ENCODE data around the gene S100A2.
A peak's percentile ranks its signal among the peaks of the same experiment; 100 is the strongest.

S100A2 gene

GRCh38 chr1:153613406-153613805 lies 47.8 kb upstream of the S100A2 start:
- H3K36me3 ChIP-seq (ENCODE audit: control insufficient read depth in 1 of 2, insufficient read depth in 2 of 2, low read length in 2 of 2), result peaks cover 0 to under 1% of the 10 kb centered on the region in 2 experiments
- H4K91ac ChIP-seq (ENCODE audit: low read depth, low read length), result no peak overlapping the region
- no peak for DNase-seq
- no peak overlapping the region for H4K8ac ChIP-seq (ENCODE audit: low read depth, low read length)
- H3K23ac ChIP-seq (ENCODE audit: low read length), result no peak overlapping the region
- WGBS (ENCODE audit: extremely low coverage, insufficient coverage, insufficient read length), result no CpG with 5 or more reads among the region's 5 CpGs
- H3K4me1 ChIP-seq (ENCODE audit: control insufficient read depth in 1 of 2, insufficient read depth in 2 of 2, low read length in 2 of 2), result peaks cover 45 to 53% of the 10 kb centered on the region in 2 experiments
- H3K79me2 ChIP-seq (ENCODE audit: control insufficient read depth, insufficient read depth, low read length, poor library complexity), result peaks cover under 1% of the 10 kb centered on the region
- no peak overlapping the region for H3K18ac ChIP-seq (ENCODE audit: low read length)
- no peak overlapping the region for H2AFZ ChIP-seq (ENCODE audit: insufficient read depth, low read length, poor library complexity)
- no peak overlapping the region for H3K4me3 ChIP-seq (ENCODE audit: low read depth, low read length)
- H3K4me2 ChIP-seq (ENCODE audit: low read length), result no peak overlapping the region
- H2BK120ac ChIP-seq (ENCODE audit: insufficient read depth, low read length, poor library complexity), result no peak overlapping the region
- H3K9me3 ChIP-seq (ENCODE audit: insufficient read depth, low read depth, low read length), result no peaks in the 10 kb centered on the region
- H3K79me1 ChIP-seq (ENCODE audit: low read length), result peaks cover 32% of the 10 kb centered on the region
- H2BK5ac ChIP-seq (ENCODE audit: low read depth, low read length, poor library complexity), result no peak overlapping the region
- peak overlapping the region; percentile 27 for H2AK5ac ChIP-seq (ENCODE audit: low read length)
- no peak overlapping the region for H3K27ac ChIP-seq (ENCODE audit: low read depth, low read length)
- H3K27me3 ChIP-seq (ENCODE audit: insufficient read depth, low read length), result no peaks in the 10 kb centered on the region
- no peak overlapping the region for H3K9ac ChIP-seq (ENCODE audit: low read length)
- no peak overlapping the region for H4K12ac ChIP-seq (ENCODE audit: low read depth, low read length)
- peak overlapping the region; percentile 63 for H2BK12ac ChIP-seq (ENCODE audit: low read length)
- H3K14ac ChIP-seq (ENCODE audit: low read length), result no peak overlapping the region
- H3K4ac ChIP-seq (ENCODE audit: low read depth, low read length), result no peak overlapping the region

GRCh38 chr1:153612755-153613331 lies 47.2 kb upstream of the S100A2 start, which contains the start of gene S100A16:
Gene S100A16, minus strand, starts transcription at chr1:153613137. Its CDS starts 4,986 bp downstream, at chr1:153608151.
- WGBS (ENCODE audit: extremely low coverage, insufficient coverage, insufficient read length), result no CpG with 5 or more reads among the region's 9 CpGs
- H3K14ac ChIP-seq (ENCODE audit: low read length), result peak within 1 kb of the TSS; percentile 53

GRCh38 chr1:153612111-153612754 lies 46.6 kb upstream of the S100A2 start:
- Histone ChIP-seq H3K18ac (ENCODE audit: low read length) (peak overlapping the region; percentile 62), H3K27me3 (ENCODE audit: insufficient read depth, low read length) (no peaks in the 10 kb centered on the region), H3K14ac (ENCODE audit: low read length) (peak overlapping the region; percentile 53), H2BK5ac (ENCODE audit: low read depth, low read length, poor library complexity) (no peak overlapping the region), H3K36me3 (ENCODE audit: control insufficient read depth in 1 of 2, insufficient read depth in 2 of 2, low read length in 2 of 2) (no peaks in the 10 kb centered on the region), H2BK120ac (ENCODE audit: insufficient read depth, low read length, poor library complexity) (peak overlapping the region; percentile 25), H2BK12ac (ENCODE audit: low read length) (peak overlapping the region; percentile 72), H3K4me2 (ENCODE audit: low read length) (no peak overlapping the region), H4K91ac (ENCODE audit: low read depth, low read length) (peak overlapping the region; percentile 67), H3K79me2 (ENCODE audit: control insufficient read depth, insufficient read depth, low read length, poor library complexity) (peaks cover 3% of the 10 kb centered on the region), H4K12ac (ENCODE audit: low read depth, low read length) (no peak overlapping the region), H3K4me1 (ENCODE audit: control insufficient read depth in 1 of 2, insufficient read depth in 2 of 2, low read length in 2 of 2) (peaks cover 57 to 65% of the 10 kb centered on the region in 2 experiments), H3K9me3 (ENCODE audit: insufficient read depth, low read depth, low read length) (no peaks in the 10 kb centered on the region), H3K79me1 (ENCODE audit: low read length) (peaks cover 39% of the 10 kb centered on the region), H3K4ac (ENCODE audit: low read depth, low read length) (peak overlapping the region; percentile 9), H4K8ac (ENCODE audit: low read depth, low read length) (no peak overlapping the region), H3K27ac (ENCODE audit: low read depth, low read length) (no peak overlapping the region), H2AK5ac (ENCODE audit: low read length) (peak overlapping the region; percentile 89), H3K23ac (ENCODE audit: low read length) (no peak overlapping the region), H2AFZ (ENCODE audit: insufficient read depth, low read length, poor library complexity) (no peak overlapping the region), H3K9ac (ENCODE audit: low read length) (no peak overlapping the region), H3K4me3 (ENCODE audit: low read depth, low read length) (no peak overlapping the region)
- DNase-seq, result no peak
- no CpG with 5 or more reads among the region's 11 CpGs for WGBS (ENCODE audit: extremely low coverage, insufficient coverage, insufficient read length)

More at GRCh38 chr1:153612755-153613331, 47.2 kb upstream of the S100A2 start, which contains the start of gene S100A16:
- H3K9me3 ChIP-seq (ENCODE audit: insufficient read depth, low read depth, low read length), result no peaks in the 10 kb centered on the region
- H3K4me3 ChIP-seq (ENCODE audit: low read depth, low read length), result no peak within 1 kb of the TSS
- no peak within 1 kb of the TSS for H2AFZ ChIP-seq (ENCODE audit: insufficient read depth, low read length, poor library complexity)
- H4K12ac ChIP-seq (ENCODE audit: low read depth, low read length), result no peak within 1 kb of the TSS
- no peaks in the 10 kb centered on the region for H3K36me3 ChIP-seq (ENCODE audit: control insufficient read depth in 1 of 2, insufficient read depth in 2 of 2, low read length in 2 of 2)
- H3K27ac ChIP-seq (ENCODE audit: low read depth, low read length), result no peak within 1 kb of the TSS
- H2BK5ac ChIP-seq (ENCODE audit: low read depth, low read length, poor library complexity), result no peak within 1 kb of the TSS
- peak within 1 kb of the TSS; percentile 72 for H2BK12ac ChIP-seq (ENCODE audit: low read length)
- no peaks in the 10 kb centered on the region for H3K27me3 ChIP-seq (ENCODE audit: insufficient read depth, low read length)
- no peak within 1 kb of the TSS for H4K8ac ChIP-seq (ENCODE audit: low read depth, low read length)
- H3K4me2 ChIP-seq (ENCODE audit: low read length), result no peak within 1 kb of the TSS
- no peak within 1 kb of the TSS for H3K23ac ChIP-seq (ENCODE audit: low read length)
- H2AK5ac ChIP-seq (ENCODE audit: low read length), result peak within 1 kb of the TSS; percentile 89
- H3K4me1 ChIP-seq (ENCODE audit: control insufficient read depth in 1 of 2, insufficient read depth in 2 of 2, low read length in 2 of 2), result peaks cover 51 to 59% of the 10 kb centered on the region in 2 experiments
- peaks cover 3% of the 10 kb centered on the region for H3K79me2 ChIP-seq (ENCODE audit: control insufficient read depth, insufficient read depth, low read length, poor library complexity)
- peaks cover 38% of the 10 kb centered on the region for H3K79me1 ChIP-seq (ENCODE audit: low read length)
- peak within 1 kb of the TSS; percentile 67 for H4K91ac ChIP-seq (ENCODE audit: low read depth, low read length)
- H3K4ac ChIP-seq (ENCODE audit: low read depth, low read length), result peak within 1 kb of the TSS; percentile 33
- H3K18ac ChIP-seq (ENCODE audit: low read length), result peak within 1 kb of the TSS; percentile 62
- DNase-seq, result no peak
- H3K9ac ChIP-seq (ENCODE audit: low read length), result no peak within 1 kb of the TSS
- H2BK120ac ChIP-seq (ENCODE audit: insufficient read depth, low read length, poor library complexity), result peak within 1 kb of the TSS; percentile 62

GRCh38 chr1:153611356-153611755 lies 45.7 kb upstream of the S100A2 start:
- no peak overlapping the region for H2AK5ac ChIP-seq (ENCODE audit: low read length)

More at GRCh38 chr1:153611356-153611755, 45.7 kb upstream of the S100A2 start:
- H4K12ac ChIP-seq (ENCODE audit: low read depth, low read length), result no peak overlapping the region
- H2BK5ac ChIP-seq (ENCODE audit: low read depth, low read length, poor library complexity), result no peak overlapping the region
- WGBS (ENCODE audit: extremely low coverage, insufficient coverage, insufficient read length), result no CpG with 5 or more reads among the region's 1 CpG
- H3K4me1 ChIP-seq (ENCODE audit: control insufficient read depth in 1 of 2, insufficient read depth in 2 of 2, low read length in 2 of 2), result peaks cover 55 to 58% of the 10 kb centered on the region in 2 experiments
- no peak for DNase-seq
- H3K79me2 ChIP-seq (ENCODE audit: control insufficient read depth, insufficient read depth, low read length, poor library complexity), result peaks cover 3% of the 10 kb centered on the region
- no peak overlapping the region for H3K14ac ChIP-seq (ENCODE audit: low read length)
- no peak overlapping the region for H2BK12ac ChIP-seq (ENCODE audit: low read length)
- H3K79me1 ChIP-seq (ENCODE audit: low read length), result peaks cover 36% of the 10 kb centered on the region
- H2AFZ ChIP-seq (ENCODE audit: insufficient read depth, low read length, poor library complexity), result no peak overlapping the region
- no peak overlapping the region for H3K23ac ChIP-seq (ENCODE audit: low read length)
- no peak overlapping the region for H3K4ac ChIP-seq (ENCODE audit: low read depth, low read length)
- H3K27ac ChIP-seq (ENCODE audit: low read depth, low read length), result no peak overlapping the region
- H3K27me3 ChIP-seq (ENCODE audit: insufficient read depth, low read length), result no peaks in the 10 kb centered on the region
- no peak overlapping the region for H3K9ac ChIP-seq (ENCODE audit: low read length)
- no peak overlapping the region for H2BK120ac ChIP-seq (ENCODE audit: insufficient read depth, low read length, poor library complexity)
- no peak overlapping the region for H3K18ac ChIP-seq (ENCODE audit: low read length)
- H3K9me3 ChIP-seq (ENCODE audit: insufficient read depth, low read depth, low read length), result no peaks in the 10 kb centered on the region
- peak overlapping the region; percentile 67 for H4K91ac ChIP-seq (ENCODE audit: low read depth, low read length)
- no peak overlapping the region for H3K4me2 ChIP-seq (ENCODE audit: low read length)
- no peak overlapping the region for H4K8ac ChIP-seq (ENCODE audit: low read depth, low read length)
- H3K36me3 ChIP-seq (ENCODE audit: control insufficient read depth in 1 of 2, insufficient read depth in 2 of 2, low read length in 2 of 2), result no peaks in the 10 kb centered on the region
- H3K4me3 ChIP-seq (ENCODE audit: low read depth, low read length), result no peak overlapping the region
